Activated T-cell treated with anti-CD3 and anti-CD28 coated beads for 24 hours (primary cell): ENCODE data around the gene FUS.
"Not testable (repeated sequence)": the region's sequence is repeated elsewhere in the genome, so short reads cannot be mapped to it uniquely, and the experiment has no call there.

ENCODE experiments used
- DNase-seq: peaks from one replicate; pipeline ENCODE4 v3.0.0-alpha.2; 2020; ENCODE audit warnings: low read depth

FUS gene

GRCh38 chr16:31186930-31187807, 7.2 kb downstream of the FUS start:
- DNase-seq, result no peak

DNA sequence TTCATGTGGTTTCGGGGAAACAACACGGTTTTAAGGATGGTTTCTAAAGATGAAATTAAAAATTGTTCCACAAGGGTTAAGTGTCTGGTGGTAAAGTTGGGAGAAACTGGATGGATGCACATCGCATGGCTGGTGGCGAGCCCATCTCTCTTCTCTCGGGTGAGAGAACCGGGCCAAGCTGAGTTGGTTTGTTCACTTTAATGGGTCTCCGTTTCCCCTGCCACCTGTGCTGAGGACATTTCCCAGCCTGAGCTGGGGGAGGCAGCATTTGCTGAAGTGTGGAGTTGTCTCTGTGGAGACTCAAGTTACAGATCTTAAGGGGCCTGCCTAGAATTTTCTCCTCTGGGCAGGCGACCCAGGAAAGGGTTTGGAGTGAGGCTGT, 7.9 kb downstream of the FUS start:
- DNase-seq, result no peak

- DNase-seq, result no peak
Observed at GRCh38 chr16:31188450-31189411, 8.8 kb downstream of the FUS start.

DNA sequence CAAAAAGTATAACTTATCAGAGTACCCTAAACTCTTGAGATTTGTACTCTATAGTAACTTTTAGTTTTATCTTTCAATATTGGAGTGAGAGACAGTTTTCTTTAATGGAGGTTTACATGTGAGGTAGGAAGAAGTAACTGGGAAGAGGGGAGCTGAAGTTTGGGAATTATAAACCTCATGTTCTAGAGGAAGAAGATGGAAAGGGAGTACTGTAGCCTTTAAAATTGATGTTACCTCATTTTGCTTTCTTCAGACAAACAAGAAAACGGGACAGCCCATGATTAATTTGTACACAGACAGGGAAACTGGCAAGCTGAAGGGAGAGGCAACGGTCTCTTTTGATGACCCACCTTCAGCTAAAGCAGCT, 9.5 kb downstream of the FUS start:
- DNase-seq, result no peak

DNA sequence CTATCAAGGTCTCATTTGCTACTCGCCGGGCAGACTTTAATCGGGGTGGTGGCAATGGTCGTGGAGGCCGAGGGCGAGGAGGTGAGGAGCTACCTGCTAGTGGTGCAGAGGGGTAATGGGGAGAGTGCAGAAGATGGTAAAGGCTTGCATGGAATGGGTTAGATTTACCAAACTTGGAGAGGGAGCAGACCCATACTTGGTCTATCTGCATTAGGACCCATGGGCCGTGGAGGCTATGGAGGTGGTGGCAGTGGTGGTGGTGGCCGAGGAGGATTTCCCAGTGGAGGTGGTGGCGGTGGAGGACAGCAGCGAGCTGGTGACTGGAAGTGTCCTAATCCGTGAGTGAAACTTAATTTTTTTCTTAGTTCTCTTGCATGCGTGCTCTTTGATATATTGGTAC, 10.1 kb downstream of the FUS start:
- DNase-seq, result no peak

DNA sequence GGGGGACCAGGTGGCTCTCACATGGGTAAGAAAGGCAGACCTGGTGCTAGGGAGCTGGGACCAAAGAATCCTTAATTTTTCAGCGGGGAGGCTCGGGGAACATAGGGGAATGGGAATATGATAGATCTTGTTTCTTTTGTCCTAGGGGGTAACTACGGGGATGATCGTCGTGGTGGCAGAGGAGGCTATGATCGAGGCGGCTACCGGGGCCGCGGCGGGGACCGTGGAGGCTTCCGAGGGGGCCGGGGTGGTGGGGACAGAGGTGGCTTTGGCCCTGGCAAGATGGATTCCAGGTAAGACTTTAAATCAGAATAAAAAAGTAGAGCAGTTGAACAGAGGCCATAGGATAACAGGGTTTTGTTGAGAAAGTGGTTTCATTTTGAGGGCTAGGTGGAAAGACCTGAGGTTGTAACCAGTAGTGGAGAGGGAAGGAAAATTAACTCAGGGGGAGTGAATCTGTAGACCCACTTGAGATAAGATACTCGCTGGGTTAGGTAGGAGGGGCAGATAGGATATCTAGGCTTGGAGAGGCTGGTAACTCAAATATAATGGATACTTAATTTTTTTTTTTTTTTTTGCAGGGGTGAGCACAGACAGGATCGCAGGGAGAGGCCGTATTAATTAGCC, 11.0 kb downstream of the FUS start:
- no peak for DNase-seq

DNA sequence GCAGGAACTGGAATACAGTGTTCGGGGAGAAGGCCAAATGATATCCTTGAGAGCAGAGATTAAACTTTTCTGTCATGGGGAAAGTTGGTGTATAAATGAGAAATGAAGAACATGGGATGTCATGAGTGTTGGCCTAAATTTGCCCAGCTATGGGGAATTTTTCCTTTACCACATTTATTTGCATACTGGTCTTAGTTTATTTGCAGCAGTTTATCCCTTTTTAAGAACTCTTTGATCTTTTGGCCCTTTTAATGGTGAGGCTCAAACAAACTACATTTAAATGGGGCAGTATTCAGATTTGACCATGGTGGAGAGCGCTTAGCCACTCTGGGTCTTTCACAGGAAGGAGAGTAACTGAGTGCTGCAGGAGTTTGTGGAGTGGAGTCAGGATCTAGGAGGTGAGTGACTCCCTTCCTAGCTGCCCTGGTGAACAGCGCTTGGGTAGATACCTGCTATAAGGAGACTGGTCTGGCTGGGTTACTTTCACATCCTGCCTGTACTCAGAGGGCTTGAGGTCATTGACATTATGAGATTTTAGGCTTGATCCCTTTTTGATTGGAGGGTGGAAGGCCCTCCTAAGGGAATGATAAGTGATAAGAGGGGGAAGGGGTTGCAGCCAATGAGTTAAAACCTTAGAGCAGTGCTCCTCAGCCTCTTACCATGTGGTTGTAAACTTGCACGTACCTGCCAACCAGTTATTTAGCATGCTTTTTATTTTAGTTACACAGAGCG, 11.9 kb downstream of the FUS start:
- no peak for DNase-seq

GRCh38 chr16:31192856-31193642, 13.1 kb downstream of the FUS start:
- DNase-seq, result no peak

DNA sequence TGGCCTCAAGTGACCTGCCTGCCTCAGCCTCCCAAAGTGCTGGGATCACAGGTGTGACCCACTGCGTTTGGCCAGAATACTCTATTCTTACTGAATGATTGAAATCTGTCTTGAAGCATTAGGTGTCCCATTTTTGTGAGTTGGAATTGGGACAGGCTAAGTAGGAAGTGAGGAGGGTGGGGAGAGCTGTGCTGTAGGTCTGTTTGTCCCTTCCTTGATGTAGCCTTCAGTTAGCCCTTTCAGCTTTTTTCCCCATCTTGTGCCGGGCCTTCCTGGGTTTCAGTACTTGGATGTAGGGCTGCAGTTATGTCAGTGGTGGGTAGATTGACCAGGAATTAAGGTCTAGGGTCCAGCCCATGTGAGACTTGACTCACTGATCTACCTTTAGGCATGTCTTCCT, 13.9 kb downstream of the FUS start:
- no peak for DNase-seq

GRCh38 chr16:31194898-31195297, 15.0 kb downstream of the FUS start:
- DNase-seq, result no peak

DNA sequence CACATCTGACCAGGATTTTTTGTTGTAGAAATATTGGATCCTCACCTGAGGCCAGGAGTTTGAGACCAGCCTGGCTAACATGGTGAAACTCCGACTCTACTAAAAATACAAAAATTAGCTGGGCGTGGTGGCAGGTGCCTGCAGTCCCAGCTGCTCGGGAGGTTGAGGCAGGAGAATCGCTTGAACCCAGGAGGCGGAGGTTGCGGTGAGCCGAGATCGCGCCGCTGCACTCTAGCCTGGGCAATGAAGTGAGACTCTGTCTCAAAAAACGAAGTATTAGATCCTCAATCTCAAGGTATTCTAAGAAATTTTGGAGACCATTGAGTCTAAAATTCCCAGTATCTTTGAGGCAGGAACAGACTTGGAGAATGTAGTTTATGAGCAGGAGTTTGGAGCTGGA, 15.9 kb downstream of the FUS start:
- DNase-seq, result not testable (repeated sequence)

DNA sequence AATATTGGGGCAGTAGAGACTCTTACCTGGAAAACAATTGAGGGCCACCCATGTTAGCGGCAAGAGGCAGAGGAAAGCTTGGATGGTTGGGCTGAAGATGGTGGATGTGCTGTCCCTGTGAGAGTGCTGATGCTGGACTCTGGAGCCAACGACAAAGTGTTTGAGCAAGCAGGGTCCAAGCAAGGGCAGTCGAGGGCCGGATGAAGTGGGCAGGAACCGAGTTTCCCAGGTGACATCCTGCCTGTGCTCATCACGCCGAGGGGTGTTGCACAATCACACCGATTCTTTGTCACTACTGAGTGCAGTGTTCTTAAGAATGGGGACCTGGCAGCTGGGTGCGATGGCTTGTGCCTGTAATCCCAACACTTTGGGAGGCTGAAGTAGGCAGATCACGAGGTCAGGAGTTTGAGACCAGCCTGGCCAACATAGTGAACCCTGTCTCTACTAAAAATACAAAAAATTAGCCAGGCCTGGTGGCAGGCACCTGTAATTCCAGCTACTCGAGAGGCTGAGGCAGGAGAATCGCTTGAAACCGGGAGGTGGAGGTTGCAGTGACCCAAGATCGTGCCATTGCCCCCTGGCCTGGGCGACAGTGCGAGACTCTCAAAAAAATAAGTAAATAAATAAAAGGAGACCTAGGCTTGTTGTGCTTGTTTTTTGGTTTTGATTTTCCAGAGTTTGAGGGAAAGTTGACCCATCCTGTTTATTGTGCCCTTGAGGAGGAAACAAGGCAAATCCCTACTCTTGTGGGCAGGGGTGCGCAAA, 16.6 kb downstream of the FUS start:
- DNase-seq, result no peak

DNA sequence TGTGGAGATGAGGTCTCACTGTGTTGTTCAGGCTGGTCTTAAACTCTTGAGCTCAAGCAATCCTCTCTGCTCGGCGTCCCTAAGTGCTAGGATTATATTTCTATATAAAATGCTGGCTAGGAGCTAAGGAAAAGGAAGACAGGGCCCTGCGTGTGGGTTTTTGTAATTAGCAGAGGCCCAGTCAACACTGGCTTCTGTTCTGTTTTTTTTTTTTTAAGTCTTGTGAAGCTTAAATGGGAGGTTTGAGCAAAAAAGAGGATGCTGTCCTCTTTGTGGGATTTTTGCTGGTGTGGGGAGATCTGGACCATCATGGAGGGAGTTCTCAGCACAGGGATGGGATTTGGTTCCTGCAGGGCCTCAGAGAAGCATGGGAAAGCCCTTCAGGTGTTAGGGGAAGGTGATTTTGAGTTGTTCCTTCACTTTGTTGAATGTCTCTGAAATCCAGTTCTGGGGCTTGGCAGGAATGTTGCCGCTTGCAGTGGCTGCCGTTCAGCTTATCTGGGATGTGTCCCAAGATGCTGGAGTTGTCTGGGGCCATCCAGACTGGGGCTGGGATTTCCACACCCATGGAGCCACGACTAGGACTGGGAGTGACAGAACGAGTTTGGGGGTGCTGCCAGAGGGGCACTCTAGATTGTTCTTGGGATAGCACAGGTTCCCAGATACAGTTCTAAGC, 18.4 kb downstream of the FUS start:
- no peak for DNase-seq

GRCh38 chr16:31199430-31200041, 19.6 kb downstream of the FUS start:
- no peak for DNase-seq

DNA sequence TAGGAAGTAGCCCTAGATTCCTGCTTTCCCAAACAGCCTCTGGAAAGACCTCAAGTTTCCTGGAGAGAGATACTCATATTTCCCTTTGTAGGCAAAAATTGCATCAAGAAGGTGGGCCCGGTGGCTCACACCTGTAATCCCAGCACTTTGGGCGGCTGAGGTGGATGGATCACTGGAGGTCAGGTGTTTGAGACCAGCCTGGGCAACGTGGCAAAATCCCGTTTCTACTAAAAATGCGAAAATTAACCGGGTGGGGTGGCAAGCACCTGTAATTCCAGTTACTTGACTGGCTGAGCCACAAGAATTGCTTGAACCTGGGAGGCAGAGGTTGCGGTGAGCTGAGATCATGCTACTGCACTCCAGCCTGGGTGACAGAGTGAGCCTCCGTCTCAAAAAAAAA, 20.2 kb downstream of the FUS start:
- DNase-seq, result not testable (repeated sequence)

- no peak for DNase-seq
Observed at GRCh38 chr16:31200821-31201568, 21.1 kb downstream of the FUS start.

DNA sequence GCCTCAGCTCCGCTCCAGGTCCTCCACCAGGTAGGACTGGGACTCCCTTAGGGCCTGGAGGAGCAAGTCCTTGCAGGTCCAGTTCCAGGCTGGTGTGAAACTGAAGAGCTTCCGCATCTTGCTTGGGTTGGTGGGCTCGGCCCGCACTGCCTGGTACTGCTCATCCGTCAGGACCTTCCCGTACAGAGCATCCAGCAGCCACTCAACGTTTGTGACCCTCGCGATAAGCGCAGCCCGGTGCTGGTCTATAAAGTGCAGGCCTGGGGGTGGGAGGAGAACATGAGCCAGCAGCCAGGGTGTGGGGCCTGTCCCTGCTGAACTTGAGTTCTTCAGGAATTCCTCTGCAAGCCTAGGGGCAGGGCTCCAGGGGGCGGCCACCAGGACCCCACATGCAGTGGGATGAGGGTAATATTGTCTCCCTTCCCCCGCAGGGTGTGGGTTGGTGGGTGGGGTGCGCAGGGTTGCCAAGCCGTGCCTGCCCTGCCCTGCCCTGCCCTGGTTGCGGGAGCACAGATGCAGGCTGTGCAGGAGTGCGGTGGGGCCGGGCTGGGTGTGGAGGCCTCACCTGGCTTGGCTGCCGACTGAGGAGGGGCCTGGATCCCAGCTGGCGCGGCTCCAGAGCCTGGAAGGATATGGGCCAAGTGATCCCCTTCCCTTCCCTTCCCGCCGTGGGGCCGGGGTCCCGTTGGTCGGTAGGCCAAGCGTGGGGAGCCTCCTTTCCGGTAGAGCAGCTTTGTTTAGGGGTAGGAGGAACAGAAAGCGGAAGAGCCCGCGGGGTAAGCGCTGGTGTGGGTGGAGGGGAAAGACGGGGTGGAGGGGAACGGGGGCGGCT, 21.9 kb downstream of the FUS start:
- no peak for DNase-seq
